HG03439 (cell line): ENCODE data around the gene TRANK1.

Source experiments
- ATAC-seq: cut with Tn5 transposase; IDR thresholded peaks from one replicate; pipeline ENCODE4 v1.9.1; 2021; ENCODE audit warnings: mild to moderate bottlenecking, moderate library complexity; ENCODE audit not compliant: unreplicated experiment

The TRANK1 gene

DNA sequence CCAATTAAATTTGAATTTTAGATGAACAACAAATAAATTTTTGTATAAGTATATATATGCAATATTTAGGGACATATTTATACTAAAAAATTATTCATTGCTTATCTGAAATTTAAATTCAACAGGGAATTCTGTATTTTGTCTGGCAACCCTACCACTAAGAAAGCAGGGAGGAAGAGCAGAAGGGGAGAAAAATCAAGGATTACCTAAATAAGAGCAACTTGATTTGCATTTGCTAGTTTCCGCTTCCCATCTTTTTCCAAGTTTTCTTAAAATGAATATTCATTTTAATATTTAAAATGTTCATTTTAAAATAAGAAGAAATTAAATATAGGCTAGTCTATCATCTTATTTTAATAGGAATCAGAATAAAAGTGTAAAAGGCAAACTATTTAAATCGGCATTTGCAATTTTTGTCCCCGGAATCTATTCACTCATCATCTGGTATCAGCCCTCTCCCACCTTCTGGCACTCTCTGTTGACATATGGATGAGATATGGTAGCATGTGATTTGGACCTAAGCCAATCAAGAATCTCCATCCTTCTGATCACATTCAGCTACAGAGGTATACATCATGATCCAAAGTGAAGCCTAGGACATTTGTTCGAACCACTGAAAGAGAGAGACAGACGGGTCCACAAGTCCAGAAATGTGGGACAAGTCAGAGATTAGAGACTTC is 82.6 kb downstream of the TRANK1 start:
- ATAC-seq = no peak

GRCh38 chr3:36859494-36859893 is 85.4 kb downstream of the TRANK1 start:
- ATAC-seq = no peak

GRCh38 chr3:36852071-36852470 is 92.8 kb downstream of the TRANK1 start:
- ATAC-seq = no peak

DNA sequence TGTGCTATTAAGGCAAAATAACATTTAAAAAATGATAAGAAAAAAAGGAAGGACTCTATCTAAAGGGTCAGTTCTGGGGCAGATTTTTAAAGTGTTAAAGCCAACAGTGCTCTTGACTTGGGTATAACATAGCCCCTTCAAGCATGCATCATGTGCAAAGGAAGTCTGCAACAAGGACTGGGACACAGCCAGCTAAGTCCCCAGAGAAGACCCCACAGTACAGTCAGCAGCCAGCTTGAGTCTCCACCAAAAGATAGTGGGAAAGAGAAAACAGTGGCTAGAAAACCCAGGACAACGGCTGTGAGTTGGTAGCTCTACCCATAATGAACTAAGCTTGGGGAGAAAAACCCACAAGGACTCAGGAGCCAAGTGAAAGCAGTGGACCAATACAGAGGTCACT is 94.1 kb downstream of the TRANK1 start:
- ATAC-seq = no peak

DNA sequence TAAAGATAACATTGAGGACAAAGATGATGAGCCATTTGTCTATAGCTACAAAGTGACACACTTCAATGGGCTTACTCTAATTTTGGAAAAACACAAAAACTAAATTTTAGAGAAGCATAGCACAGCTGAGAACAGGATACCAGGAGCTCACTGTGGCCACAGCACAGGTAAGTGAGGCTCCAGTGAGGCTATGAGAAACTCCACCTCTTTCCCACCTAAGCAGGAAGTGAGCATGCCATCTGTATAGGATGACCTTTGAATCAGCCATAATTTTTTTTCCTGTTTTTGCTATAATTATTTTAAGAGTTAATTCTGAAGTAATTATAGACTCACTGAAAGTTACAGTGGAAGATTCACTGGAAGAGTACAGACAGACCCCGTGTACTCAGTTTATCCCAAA is 98.4 kb downstream of the TRANK1 start:
- ATAC-seq = no peak

DNA sequence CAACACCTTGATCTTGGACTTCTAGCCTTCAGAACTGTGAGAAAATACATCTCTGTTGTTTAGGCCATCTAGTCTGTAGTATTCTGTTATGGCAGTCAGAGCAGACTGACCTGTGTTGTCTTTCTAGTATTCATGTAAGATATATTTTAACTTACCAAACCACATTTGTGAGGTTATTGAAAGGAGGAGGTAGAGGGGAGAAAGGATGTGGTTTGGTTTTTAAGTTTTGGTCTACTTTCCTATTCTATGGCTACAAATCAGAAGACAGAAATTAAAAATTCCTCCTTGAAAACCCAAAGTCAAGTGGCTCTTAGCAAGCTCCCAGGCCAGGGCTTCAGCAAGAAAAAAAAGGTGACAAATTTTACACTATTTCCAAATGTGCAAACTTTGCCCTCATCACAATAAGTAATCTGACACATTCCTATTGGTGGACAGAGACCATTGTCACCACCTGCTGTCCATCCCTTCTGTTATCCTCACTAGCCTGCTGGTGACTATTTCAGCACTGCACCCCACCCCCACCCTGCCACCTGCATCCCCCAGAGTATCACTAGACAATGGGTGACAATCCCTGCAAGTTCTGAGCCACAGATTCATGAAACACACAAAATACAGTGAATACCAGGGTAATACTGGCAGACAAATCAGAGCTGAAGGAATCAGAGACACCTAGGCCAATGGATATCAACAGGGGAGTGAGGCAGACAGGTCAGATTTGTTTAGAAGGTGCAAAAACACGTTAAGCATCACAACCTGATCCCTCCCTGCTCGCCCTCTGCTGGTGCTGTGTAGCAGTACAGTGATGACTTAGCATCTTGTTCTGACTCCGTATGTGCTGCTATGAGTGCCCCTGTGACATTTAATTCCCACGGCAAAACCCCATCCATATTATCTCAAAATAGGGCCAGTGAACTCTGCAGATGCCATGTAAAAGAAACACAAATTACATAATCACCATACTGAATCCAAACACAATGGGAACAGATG is 101.5 kb downstream of the TRANK1 start:
- ATAC-seq = peak; percentile 69

DNA sequence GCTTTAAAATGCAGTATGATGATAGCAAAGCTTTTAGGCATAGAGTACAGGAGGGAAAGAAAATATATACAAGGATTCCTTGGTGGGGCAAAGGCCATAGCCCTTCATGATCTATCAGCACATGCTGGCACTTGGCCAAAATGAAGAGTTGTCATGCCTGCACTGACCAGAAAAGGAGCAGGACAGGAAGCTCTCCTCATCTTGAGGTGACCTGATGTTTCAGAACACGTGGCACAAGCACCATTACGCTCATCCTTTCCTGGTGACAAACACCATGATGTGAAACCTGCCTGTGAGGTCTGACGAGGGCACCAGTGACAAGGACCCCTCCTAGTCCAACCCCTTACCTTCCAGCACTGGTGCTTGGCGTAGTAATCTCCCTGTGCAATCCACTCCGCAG is 102.6 kb downstream of the TRANK1 start:
- no peak for ATAC-seq

- ATAC-seq = no peak
Measured at GRCh38 chr3:36840453-36840921, 104.4 kb downstream of the TRANK1 start.

GRCh38 chr3:36837089-36837488 is 107.8 kb downstream of the TRANK1 start:
- no peak for ATAC-seq

DNA sequence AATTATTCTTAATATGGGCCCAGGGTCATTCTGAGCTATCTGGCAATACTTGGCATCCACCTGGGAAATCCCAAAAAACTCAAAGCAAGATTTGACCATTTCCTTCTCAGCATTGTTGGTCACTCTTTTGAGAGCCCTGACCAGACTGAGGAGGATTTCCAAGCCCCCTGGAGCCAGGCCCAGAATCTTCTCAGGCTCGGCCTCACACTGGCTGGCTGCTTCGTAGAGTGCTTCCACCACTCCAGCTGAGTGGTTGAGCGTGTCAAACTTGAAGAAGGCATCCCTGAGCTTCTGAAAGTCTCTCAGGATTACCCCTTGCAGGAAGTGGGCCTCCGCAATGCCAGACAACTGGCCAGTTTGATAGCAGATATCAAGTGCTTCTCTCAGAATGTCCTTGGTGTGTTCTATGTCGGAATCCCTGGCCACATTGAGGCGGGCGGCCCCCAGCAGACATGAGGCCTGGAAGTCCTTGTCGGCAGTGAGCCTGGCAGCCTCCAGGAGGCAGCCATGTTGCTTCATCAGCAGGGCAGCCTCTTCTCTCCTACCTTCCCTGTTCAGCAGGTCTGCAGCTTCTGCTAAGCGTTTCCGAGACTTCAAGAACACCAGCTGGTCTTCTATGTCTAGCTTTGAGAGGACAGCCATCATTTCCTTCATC is 111.6 kb downstream of the TRANK1 start:
- no peak for ATAC-seq

DNA sequence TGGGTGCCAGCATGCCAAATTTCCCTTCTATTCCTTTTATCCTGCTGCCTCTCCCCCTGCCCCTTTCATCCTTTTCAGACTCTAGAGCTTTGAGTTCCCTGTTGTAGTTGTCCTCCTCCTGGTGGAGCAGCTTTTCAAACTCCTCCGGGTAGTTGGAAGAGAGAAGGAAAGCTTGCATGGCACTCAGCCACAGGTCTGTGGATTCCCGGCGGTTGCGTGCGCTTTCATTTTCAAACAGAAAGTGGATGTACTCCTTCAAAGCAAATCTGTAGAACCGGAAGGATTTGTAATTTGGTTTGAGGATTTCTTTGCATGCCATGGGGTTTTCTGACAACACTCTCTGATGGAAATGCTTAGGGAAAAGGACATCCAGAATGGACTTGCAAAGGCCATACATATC is 112.4 kb downstream of the TRANK1 start:
- no peak for ATAC-seq

- no peak for ATAC-seq
Measured at GRCh38 chr3:36827133-36827532, 117.7 kb downstream of the TRANK1 start.

GRCh38 chr3:36826240-36826639 is 118.6 kb downstream of the TRANK1 start:
- no peak for ATAC-seq

- ATAC-seq = no peak
Measured at GRCh38 chr3:36824443-36824842, 120.4 kb downstream of the TRANK1 start.

DNA sequence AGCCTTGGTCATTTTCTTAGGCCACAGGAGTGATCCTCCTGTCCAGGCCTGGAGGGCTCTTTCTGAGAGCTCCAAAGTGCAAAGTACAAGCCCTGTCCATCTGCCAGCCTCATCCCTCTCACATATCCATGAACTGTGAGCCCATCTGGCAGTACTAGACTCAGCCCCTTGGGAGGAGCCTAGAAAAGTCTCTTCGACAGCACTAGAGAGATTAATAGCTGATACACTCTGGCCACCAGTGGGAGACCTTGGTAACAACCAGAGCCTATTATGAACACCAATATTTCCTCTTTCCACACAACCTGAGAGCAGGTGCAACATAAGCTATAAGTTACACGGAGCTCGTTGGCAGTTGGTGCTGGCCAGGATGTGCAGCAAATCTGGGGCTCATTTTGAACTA is 121.0 kb downstream of the TRANK1 start:
- ATAC-seq = no peak

GRCh38 chr3:36820083-36820482 is 124.8 kb downstream of the TRANK1 start:
- no peak for ATAC-seq

GRCh38 chr3:36817806-36818533 is 126.9 kb downstream of the TRANK1 start:
- no peak for ATAC-seq

DNA sequence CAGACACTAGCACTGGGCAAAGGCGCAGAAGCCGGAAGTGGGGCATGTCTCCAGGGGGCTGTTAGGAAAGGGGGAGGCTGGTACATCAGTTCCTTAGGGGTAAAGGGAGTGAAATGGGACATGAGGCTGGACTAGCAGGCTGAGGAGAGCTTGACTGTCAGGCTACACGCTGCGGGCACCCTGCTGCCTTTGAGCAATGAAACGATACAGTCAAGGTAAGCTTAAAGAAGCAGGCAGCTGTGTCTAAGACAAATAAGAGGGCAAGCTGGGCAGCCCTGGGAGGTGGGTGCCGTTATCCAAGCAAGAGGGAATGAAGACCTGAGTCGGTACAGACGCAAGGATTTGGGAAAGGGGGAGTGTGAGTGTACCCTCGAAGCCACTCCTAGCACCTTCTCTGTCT is 129.5 kb downstream of the TRANK1 start:
- ATAC-seq = no peak

- no peak for ATAC-seq
Measured at GRCh38 chr3:36814776-36815175, 130.1 kb downstream of the TRANK1 start.

DNA sequence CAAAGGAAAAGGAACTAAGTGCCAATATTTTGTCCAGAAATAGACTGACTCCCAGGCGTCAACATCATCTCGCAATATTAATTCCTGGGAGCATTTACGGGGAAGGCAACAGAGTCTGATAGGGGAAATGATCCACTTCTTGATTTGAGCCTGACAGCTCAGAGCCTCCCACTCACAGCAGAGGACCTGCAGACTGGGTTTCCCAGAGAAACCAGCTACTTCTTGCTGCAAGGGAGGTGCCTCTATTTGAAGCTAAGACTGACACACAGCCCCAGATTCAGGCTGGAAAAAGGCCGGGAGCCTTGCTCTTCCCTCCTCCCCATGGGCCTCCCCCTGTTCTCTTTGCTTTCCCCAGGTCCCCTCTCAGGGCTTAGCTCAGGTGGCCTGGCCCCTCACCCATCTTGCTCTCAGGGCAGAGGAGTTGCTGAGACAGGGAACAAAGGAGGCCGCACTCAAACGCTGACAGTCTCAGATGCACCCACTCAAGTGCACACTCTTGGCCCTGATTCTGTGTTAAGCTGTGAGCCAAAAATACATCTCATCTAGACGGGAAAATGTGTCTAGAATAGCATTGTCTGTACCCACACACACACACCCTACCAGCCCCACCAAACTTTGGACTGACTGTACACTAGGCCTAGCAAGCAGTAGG is 130.7 kb downstream of the TRANK1 start:
- no peak for ATAC-seq
